ENCODE results near the gene AGBL5.
"Not testable (repeated sequence)": the region's sequence is repeated elsewhere in the genome, so short reads cannot be mapped to it uniquely, and the experiment has no call there.

AGBL5 gene

GRCh38 chr2:27118525-27119329 is 67.3 kb downstream of the AGBL5 start, which contains the start of gene CGREF1:
CGREF1 (minus strand) TSS chr2:27119128; CDS start chr2:27104366, 14,762 bp downstream.
- no peak for DNase-seq (ENCODE audit: low read depth)

GRCh38 chr2:27119330-27119670 is 67.8 kb downstream of the AGBL5 start:
- DNase-seq (ENCODE audit: low read depth), result not testable (repeated sequence)
